Gastroesophageal sphincter (tissue), 3 donors: ENCODE results near the gene HOXA6.

Experiments
- EP300 ChIP-seq: sonication (generic); formaldehyde crosslinking; IDR thresholded peaks from one replicate; pipeline ENCODE4 v1.6.1; 2017; ENCODE audit warnings: antibody characterized with exemption, mild to moderate bottlenecking
- POLR2A ChIP-seq, 2 donors: fragments of 450-650 bp; IDR thresholded peaks; one replicate each; pipeline ENCODE4 v1.6.1; 2017; ENCODE audit warnings: antibody characterized with exemption in 2 of 2, mild to moderate bottlenecking in 2 of 2, moderate library complexity in 1 of 2
- POLR2AphosphoS5 ChIP-seq: sonication (generic); formaldehyde crosslinking; IDR thresholded peaks from one replicate; pipeline ENCODE4 v1.6.1; 2017; ENCODE audit warnings: antibody characterized with exemption
- TF ChIP-seq, protein P1 (sequence below), 4 experiments: fragments of 200-600 bp in 2 of 4; fragments of 450-650 bp in 2 of 4; sonication (generic) in 1 of 4; IDR thresholded peaks; one replicate each; pipeline ENCODE4 v1.5.1; 2017 to 2019; ENCODE audit warnings: antibody characterized with exemption in 4 of 4, mild to moderate bottlenecking in 2 of 4, moderate library complexity in 2 of 4

GRCh38 chr7:27146491-27147198 lies 929 bp downstream of the HOXA6 start:
- TF ChIP-seq, protein P1, sequence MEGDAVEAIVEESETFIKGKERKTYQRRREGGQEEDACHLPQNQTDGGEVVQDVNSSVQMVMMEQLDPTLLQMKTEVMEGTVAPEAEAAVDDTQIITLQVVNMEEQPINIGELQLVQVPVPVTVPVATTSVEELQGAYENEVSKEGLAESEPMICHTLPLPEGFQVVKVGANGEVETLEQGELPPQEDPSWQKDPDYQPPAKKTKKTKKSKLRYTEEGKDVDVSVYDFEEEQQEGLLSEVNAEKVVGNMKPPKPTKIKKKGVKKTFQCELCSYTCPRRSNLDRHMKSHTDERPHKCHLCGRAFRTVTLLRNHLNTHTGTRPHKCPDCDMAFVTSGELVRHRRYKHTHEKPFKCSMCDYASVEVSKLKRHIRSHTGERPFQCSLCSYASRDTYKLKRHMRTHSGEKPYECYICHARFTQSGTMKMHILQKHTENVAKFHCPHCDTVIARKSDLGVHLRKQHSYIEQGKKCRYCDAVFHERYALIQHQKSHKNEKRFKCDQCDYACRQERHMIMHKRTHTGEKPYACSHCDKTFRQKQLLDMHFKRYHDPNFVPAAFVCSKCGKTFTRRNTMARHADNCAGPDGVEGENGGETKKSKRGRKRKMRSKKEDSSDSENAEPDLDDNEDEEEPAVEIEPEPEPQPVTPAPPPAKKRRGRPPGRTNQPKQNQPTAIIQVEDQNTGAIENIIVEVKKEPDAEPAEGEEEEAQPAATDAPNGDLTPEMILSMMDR (IDR thresholded peaks at IDR 0.05): no peak
- no peak for TF ChIP-seq POLR2AphosphoS5
- no peak for TF ChIP-seq EP300
- TF ChIP-seq POLR2A (IDR thresholded peaks at IDR 0.05): no peak
